ENCODE data around the gene NOD2. TPM values are rescaled to one million over a fixed set of nuclear protein-coding genes. Genes with fewer than 3 reads are reported as not detected.
A peak's percentile ranks its signal among the peaks of the same experiment; 100 is the strongest.

NOD2 gene
- total and polyA plus RNA-seq, 8 donors: 0.79 to 15.2 (median 1.7) TPM

DNA sequence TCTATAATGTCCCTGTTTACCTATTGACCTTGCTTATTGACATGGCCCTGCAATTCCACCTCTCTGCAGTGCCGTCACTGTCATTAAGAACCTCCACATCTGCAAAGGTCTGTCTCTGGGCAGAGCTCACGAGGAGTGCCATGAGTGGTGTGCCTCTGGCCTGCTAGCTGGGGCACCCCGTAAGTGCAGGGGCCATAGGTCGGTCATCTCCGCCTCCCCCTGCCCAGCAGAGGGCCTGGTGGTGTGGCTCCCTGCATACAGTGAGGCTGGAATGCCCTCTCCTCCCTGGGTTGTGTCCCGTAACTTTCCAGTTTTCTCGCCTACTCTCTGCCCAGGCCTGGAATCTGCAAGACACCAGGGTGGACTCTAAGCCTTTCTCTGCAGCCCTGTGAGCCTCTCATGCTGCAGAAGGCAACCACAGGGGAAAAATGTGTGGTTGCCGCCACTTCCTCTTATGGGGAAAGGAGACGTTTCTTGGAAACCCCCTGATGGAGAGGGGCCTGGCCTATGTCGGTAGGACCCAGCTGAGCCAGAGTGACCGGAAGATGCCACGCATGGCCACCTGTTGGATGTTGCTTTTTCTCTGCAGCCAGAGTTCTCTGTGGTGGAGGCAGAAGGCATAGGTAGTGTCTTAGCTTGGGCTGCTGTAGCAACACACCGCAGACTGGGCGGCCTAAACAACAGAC lies 9.6 kb upstream of the NOD2 start:
- peak overlapping the region in 1 of 2 donors; percentile 89 for H3K27ac ChIP-seq
- intact Hi-C loops (cut with DNase I): no loop called here
- peaks cover 0 to 82% of the 10 kb centered on the region in 2 donors for H3K4me1 ChIP-seq
- TF ChIP-seq, protein P1, sequence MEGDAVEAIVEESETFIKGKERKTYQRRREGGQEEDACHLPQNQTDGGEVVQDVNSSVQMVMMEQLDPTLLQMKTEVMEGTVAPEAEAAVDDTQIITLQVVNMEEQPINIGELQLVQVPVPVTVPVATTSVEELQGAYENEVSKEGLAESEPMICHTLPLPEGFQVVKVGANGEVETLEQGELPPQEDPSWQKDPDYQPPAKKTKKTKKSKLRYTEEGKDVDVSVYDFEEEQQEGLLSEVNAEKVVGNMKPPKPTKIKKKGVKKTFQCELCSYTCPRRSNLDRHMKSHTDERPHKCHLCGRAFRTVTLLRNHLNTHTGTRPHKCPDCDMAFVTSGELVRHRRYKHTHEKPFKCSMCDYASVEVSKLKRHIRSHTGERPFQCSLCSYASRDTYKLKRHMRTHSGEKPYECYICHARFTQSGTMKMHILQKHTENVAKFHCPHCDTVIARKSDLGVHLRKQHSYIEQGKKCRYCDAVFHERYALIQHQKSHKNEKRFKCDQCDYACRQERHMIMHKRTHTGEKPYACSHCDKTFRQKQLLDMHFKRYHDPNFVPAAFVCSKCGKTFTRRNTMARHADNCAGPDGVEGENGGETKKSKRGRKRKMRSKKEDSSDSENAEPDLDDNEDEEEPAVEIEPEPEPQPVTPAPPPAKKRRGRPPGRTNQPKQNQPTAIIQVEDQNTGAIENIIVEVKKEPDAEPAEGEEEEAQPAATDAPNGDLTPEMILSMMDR (IDR thresholded peaks at IDR 0.05): no peak
- ATAC-seq: peak; percentile 60
- H3K9me3 ChIP-seq: no peaks in the 10 kb centered on the region
- H3K4me3 ChIP-seq: no peak overlapping the region
- DNase-seq: peak in 2 of 4 donors; percentile 63 to 81
- no peaks in the 10 kb centered on the region for H3K27me3 ChIP-seq
- no peaks in the 10 kb centered on the region for H3K36me3 ChIP-seq

GRCh38 chr16:50684823-50685461 lies 8.5 kb upstream of the NOD2 start:
- TF ChIP-seq, protein P1 (IDR thresholded peaks at IDR 0.05): no peak
- H3K27ac ChIP-seq: peak overlapping the region in 1 of 2 donors; percentile 89

DNA sequence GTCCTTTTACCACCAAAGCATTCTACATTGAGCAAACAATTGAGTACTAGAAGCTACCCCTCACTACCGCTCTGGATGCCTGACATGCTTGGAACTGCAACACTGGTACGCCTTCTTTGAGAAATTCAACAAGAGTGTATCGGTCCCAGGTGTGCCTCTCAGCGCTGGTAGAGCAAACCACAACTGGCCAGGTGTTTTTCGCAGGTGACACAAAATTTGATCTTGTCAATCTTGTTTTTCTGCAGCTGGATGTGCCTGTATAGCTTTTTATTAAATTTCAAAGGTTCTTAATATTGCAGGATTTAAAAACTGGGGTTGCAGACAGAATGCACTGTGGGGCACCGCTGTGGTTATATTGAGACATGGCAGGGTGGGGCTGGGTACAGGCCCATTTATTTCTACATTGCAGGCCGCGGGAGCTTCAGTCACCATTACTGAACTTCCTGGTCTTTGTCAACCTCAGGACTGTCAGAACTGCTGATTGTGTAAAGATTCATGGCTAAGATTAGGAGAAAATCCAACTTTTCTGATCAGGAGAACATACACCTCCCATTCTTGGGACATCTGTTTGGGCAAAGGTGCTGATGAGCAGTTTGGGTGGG lies 7.8 kb upstream of the NOD2 start:
- no peak overlapping the region for H3K4me3 ChIP-seq
- peak; percentile 58 for ATAC-seq
- no peaks in the 10 kb centered on the region for H3K36me3 ChIP-seq
- TF ChIP-seq, protein P1 (IDR thresholded peaks at IDR 0.05): no peak
- no peaks in the 10 kb centered on the region for H3K27me3 ChIP-seq
- intact Hi-C loops (cut with DNase I): no loop called here
- peak overlapping the region; percentile 13 to 89 for H3K27ac ChIP-seq
- no peaks in the 10 kb centered on the region for H3K9me3 ChIP-seq
- DNase-seq: no peak
- peaks cover 0 to 67% of the 10 kb centered on the region in 2 donors for H3K4me1 ChIP-seq

More at GRCh38 chr16:50684823-50685461, 8.5 kb upstream of the NOD2 start:
- Histone ChIP-seq H3K36me3 (no peaks in the 10 kb centered on the region), H3K27me3 (no peaks in the 10 kb centered on the region), H3K4me1 (peaks cover 0 to 71% of the 10 kb centered on the region in 2 donors), H3K9me3 (no peaks in the 10 kb centered on the region), H3K4me3 (no peak overlapping the region)
- DNase-seq (peak in 1 of 4 donors; percentile 66), ATAC-seq (peak; percentile 47)
- intact Hi-C loops (cut with DNase I): no loop called here

DNA sequence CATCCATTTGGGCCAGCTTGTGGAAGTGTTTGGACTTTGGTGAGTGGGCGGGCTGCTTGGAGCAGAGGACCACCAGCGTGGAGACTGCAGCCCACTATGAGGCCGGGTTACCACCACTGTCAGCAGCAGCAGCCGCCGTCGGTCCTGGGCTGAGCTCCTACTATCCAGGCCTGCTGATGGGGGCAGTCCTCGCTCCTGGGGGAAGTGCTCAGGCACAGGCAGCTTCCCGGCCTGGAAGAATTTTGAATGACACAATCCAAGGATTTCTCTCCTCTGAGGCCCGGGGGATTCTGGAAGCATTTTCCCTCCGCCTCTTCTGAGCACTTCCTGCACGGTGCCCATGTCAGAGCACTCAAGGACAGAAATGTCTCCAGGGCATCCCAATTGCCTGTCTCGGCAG lies 5.3 kb upstream of the NOD2 start:
- peaks cover 0 to 49% of the 10 kb centered on the region in 2 donors for H3K4me1 ChIP-seq
- DNase-seq (no peak), ATAC-seq (no peak)
- no peaks in the 10 kb centered on the region for H3K27me3 ChIP-seq
- H3K27ac ChIP-seq: peak overlapping the region in 1 of 2 donors; percentile 4
- no peaks in the 10 kb centered on the region for H3K36me3 ChIP-seq
- TF ChIP-seq, protein P1 (IDR thresholded peaks at IDR 0.05): no peak
- intact Hi-C loops (cut with DNase I): no loop called here
- no peak overlapping the region for H3K4me3 ChIP-seq
- no peaks in the 10 kb centered on the region for H3K9me3 ChIP-seq

- DNase-seq: no peak
- Histone ChIP-seq H3K4me1 (peaks cover 0 to 49% of the 10 kb centered on the region in 2 donors), H3K27ac (peak overlapping the region in 1 of 2 donors; percentile 35), H3K4me3 (no peak overlapping the region), H3K36me3 (no peaks in the 10 kb centered on the region), H3K9me3 (no peaks in the 10 kb centered on the region), H3K27me3 (no peaks in the 10 kb centered on the region)
- intact Hi-C loops (cut with DNase I): no loop called here
- ATAC-seq: no peak
- TF ChIP-seq, protein P1 (IDR thresholded peaks at IDR 0.05): no peak
Observed at GRCh38 chr16:50688867-50689266, 4.5 kb upstream of the NOD2 start.

Measured in left lung (tissue), 10 donors.